ENCODE data around the gene HPS4.

GRCh38 chr22:26448941-26449340, 34.6 kb downstream of the HPS4 start:
- TF ChIP-seq CTCF (IDR thresholded peaks at IDR 0.05) = no peak
- no peak for TF ChIP-seq EP300 (IDR thresholded peaks at IDR 0.05)
- TF ChIP-seq POLR2AphosphoS5 (IDR thresholded peaks at IDR 0.05) = no peak

Data from stomach (tissue), 4 donors.